Measurements from ENCODE around the gene GCN1.

Gene GCN1

GRCh38 chr12:120077260-120077659, 117.3 kb downstream of the GCN1 start:
- in situ Hi-C loops (cut with HindIII; ENCODE audit: low sequenced_read_pairs) = no loop called here

All from endothelial cell of hepatic sinusoid (primary cell).